GM21825 (cell line): ENCODE measurements around the gene RNF128.

Source experiments
- ATAC-seq: cut with Tn5 transposase; IDR thresholded peaks from one replicate; pipeline ENCODE4 v1.9.1; 2021; ENCODE audit warnings: mild to moderate bottlenecking, moderate library complexity; ENCODE audit not compliant: unreplicated experiment

Gene RNF128, protein sequence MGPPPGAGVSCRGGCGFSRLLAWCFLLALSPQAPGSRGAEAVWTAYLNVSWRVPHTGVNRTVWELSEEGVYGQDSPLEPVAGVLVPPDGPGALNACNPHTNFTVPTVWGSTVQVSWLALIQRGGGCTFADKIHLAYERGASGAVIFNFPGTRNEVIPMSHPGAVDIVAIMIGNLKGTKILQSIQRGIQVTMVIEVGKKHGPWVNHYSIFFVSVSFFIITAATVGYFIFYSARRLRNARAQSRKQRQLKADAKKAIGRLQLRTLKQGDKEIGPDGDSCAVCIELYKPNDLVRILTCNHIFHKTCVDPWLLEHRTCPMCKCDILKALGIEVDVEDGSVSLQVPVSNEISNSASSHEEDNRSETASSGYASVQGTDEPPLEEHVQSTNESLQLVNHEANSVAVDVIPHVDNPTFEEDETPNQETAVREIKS

GRCh38 chrX:106726485-106727437 is at the start of gene RNF128:
Gene RNF128, plus strand, starts transcription at chrX:106726701. Its CDS starts 213 bp downstream, at chrX:106726914.
- ATAC-seq, result no peak

DNA sequence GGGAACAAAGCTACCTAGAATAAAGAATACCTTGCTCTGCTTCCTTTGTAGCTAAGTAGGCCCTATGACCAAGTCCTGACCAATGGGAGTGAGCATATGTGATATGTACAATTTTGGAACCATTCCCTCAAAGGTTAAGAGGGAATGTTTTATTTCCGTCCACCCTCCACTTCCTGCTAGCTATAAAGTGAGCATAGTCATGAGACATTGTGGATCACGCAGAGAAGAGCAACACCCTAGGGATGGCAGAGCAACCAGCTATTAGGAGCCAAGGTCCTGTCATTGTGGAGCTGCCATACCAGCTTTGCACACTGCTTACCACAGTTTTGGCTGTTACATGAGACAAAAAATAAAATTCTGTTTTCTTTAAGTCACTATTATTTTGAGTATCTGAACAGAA is 45.8 kb upstream of the RNF128 start:
- no peak for ATAC-seq

GRCh38 chrX:106684207-106684606 is 42.3 kb upstream of the RNF128 start:
- ATAC-seq, result no peak

DNA sequence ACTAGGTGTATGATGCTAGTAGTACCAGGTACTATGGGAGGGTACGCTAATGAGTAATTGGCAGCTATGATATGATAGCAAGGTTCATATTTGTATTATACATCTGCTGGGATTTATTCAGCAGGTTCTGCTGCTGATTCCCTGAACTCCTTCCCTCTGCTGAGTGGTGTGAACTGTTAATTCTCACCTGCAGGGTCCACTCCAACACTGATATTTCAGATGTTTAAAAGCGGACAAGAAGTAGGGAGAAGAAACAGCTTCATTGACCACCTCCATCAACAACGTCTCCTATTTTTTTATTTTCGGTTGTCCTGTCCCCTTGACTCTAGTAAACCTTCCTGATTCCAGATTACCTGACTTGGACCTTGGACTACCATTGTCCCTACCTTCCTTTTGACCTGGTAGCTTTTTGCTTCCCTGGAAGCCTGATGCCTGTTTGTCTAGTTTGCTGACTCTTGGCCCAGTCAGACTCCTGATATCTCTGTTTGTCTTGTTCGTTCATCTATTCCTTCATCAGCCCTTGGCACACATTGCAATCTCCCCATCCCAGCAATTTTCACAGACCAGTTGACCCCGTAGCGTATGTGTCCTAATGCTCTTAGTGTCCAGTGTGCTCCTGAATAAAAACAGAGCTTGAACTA is 34.0 kb upstream of the RNF128 start:
- ATAC-seq, result no peak

DNA sequence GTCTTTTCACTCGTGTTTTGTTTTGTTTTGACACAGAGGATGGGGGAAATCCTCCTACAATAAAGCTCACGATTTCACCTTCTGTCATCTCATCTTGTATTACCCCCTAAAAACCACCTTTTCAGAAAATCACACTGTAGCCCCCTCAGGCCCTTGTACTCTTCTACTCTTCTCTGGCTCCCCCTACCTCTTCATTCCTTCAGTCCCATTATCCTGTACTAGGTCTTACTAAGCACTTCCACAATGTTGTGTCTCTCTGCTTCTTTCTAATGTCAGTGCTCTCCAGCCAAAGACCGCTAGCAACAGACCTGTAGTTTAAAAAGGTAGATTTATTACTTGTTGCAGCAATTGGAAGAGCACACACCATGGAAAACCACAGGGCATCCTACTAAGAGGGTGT is 30.0 kb upstream of the RNF128 start:
- ATAC-seq, result no peak

- no peak for ATAC-seq
Observed at GRCh38 chrX:106698693-106699092, 27.8 kb upstream of the RNF128 start.

DNA sequence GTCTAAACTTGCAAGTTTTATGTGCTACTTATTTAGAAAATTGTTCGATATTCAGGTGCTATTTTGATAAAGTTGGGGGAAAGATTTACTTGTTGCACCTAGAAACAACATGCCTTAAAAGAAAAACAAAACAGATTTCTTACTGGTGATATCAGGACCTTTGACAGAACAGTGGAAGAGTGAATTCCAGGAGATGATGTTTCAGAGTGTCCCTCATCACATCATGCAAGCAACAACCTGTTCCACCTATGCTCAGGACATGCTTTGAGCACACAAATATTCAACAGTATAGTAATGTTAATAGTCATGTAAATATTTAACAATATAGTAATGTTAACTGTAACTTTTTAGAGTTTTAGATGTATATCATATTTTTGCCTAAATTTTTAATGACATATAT is 23.9 kb upstream of the RNF128 start:
- ATAC-seq, result no peak

DNA sequence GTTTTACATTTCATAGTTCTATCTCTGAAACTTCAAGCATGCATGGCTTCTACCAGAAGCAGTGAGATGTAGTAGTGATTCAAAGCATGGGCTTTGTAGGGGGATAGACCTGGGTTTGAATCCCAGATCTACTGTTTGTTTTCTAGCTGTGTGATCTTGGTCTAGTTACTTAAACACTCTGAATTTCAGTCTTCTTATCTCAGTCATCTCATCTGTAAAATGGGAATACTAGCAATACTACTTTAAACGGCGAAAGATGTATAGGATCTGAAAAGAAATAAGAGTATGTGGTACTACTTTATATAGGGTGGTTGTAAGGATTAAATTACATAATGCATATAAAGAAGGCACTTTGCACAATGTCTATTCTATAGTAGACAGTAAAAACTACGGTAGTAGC is 20.0 kb upstream of the RNF128 start:
- no peak for ATAC-seq

DNA sequence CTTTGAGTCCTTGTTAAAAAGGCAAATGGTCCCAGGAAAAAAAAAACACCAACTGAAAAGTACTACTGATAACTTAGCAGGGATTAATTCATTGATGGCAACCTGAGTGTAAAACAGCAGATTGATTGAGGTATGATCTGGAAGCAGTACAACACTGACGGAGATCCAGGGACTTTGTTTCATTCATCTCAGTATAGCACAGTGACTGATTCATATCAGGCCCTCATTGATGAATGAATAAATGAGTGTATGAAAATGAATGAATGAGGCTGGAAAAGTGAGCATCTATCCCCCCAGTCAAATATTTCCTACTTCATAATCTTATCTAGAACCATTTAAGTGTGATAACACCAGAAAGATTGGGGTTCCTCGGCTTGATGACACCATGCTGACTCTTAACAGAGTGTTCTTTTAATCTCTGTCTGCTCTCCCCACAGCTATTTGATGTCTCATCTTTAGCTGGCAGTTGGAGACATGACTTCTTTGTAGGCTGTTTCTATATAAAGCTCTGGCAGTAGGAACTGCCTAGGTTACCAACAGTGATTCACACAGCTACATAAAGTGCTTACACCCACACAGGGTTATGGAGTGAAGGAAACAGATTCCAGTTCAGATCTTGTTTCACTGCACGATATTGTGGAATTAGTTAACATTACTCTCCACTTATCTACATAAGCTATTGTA is 18.6 kb upstream of the RNF128 start:
- no peak for ATAC-seq

DNA sequence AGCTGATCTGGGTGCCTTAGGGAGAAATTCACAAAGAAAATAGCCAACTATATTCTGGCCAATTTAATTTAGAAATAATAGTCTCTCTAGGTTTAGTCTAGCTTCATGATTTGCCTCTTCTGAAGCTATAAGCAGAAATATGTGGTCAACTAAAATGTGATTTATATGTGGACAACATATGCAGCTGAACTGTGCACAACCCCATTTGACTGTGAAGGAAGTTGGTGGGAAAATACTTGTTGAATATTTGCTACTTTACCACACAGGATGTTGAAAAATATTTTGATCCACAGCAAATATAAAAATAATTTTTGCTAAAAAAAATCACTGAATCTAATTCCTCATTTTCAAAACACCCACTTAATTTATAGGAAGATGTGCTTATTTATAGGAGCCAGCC is 15.7 kb upstream of the RNF128 start:
- ATAC-seq, result no peak

DNA sequence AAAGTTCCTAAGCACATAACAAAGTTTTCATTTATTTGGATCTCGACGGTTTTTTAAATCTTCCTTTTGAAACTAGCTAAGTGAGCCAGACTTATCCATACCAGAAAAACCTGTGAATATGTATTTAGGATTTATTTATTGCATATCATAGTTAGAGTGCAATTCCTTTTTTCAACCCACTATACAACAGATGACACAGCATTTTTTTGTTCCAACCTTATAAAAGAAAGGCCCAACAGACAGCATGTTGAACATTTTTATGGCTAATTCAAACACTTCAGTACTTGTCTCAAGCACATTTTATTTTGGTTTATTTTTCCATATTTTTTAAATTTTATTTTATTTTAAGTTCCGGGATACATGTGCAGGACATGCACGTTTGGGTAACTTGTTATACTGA is 15.1 kb upstream of the RNF128 start:
- no peak for ATAC-seq

DNA sequence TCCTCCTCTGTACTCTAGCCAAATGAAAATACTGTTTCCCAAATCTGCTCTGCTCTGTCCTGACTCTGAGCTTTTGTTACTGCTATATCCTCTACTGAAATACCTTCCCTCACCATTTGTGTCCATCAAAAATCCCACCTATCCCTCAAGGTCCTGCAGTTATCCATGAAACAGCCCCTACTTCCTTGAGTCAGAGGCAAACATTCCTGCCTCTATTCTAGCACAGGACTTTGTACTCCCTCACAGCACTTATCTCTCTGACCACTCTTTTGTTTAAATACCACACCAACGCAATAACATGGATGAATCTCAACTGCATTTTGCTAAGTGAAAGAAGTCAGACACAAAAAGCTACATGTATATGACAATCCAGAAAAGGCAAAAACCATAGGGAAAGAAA is 10.5 kb upstream of the RNF128 start:
- ATAC-seq, result no peak

- no peak for ATAC-seq
Observed at GRCh38 chrX:106716463-106716862, 10.0 kb upstream of the RNF128 start.

DNA sequence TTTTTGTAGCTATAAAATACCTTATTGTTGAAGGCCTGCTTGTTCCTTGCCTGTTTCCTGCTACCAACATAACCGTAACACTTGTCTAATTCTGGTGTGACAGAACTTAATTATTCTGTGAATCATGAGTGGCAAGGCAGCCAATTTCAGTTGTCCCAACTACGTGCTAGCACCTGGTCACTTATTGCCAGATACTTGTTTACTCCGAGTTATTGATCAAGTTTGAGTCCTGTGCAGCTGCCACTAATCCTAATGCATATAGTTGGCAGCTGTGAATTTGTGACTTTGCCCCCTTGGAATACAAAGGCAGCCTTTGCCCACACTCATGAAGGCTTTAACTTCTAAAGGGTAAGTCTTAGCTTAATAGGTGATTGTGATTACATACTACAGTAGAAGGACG is 7.8 kb upstream of the RNF128 start:
- ATAC-seq, result no peak

GRCh38 chrX:106725931-106726330 is 570 bp upstream of the RNF128 start:
- ATAC-seq, result no peak

DNA sequence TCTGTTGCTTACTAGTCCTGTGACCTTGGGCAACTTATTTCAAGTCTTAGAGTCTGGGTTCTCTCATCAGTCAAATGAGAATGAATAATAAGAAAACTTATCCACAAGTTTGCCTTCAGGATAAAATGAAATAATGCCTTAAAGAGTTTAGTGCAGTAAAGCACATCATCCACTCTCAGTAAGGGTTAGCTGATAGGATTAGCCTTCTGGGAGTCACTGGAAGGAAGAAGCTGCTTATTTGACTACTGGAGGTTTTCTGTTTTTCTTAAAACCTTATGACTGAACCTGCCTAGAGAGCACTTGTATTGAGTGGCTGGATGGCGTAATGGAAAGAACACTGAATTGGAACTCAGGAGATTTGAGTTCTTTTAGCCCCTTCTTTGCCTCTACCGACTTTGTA is 1.8 kb downstream of the RNF128 start:
- no peak for ATAC-seq

- no peak for ATAC-seq
Observed at GRCh38 chrX:106730401-106730800, 3.9 kb downstream of the RNF128 start.

- no peak for ATAC-seq
Observed at GRCh38 chrX:106731590-106731989, 5.1 kb downstream of the RNF128 start.

DNA sequence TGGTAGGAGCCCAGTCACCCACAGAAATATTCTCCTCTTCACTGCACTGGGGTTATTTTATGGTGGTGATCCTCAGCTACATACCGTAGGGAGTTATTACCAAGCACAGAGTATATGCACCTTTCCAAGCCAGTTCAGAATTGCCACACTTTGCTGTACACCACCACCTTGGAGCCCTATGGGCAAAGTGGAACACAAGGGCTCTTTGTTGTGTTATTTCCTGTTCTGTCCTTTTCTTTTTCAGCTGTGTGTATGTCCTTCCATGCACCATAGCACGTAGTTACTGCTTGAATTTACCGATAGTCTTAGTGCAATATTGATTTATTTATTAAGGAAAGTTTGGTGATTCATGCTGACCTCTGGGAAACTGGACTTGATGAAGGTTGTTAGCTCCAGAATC is 8.3 kb downstream of the RNF128 start:
- no peak for ATAC-seq

GRCh38 chrX:106740193-106740780 is 13.8 kb downstream of the RNF128 start:
- ATAC-seq, result no peak
